ENCODE data around the gene RPL23. TPM values are rescaled to one million over a fixed set of nuclear protein-coding genes. Genes with fewer than 3 reads are reported as not detected.

RPL23 gene
- total RNA-seq, 4 donors from 2014 or later, result 1,475 to 2,290 (median 1,639) TPM

DNA sequence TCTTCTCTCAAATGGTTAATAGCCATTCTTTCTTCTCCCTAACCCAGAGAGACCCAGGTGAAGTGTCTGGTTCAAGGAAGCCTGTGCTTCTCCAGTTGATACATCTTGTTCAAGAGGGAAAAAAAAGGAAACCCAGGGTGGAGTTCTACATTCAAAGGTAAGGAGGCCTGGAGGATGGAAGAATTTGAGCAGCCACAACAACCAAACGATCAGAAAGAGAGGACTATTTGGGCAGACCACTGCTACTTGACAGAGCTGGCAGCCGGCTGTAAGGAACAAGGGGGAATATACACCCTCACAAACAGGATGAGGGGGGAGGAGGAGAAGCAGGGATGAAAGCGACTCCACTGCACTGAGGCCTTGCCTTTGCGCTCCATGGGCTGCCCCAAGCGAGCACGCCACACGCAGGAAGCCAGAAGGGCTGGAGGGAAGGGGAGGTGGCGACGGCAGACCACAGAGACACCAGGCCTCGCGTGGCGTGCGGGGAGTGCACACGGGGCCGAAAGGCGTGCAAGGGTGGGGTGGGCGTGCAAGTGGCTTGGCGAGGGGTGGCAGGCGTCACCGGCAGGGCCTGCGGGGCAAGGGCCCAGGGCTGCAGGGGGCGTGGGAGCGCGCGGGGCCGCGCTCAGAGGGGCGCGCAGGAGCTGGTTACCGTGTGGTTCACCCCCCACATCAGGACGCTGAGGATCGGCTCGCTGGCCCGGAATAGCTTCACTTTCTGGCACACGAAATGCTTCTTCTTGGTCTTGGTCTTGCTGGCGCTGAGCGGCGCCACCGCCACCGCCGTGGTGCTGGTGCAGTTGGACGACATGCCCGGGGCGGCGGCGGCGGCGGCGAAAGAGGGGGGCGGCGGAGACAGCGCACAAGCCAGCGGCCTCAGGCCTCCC is 54.7 kb downstream of the RPL23 start:
- H3K4me3 ChIP-seq (ENCODE audit: low read depth, poor library complexity, severe bottlenecking), result peak overlapping the region; percentile 58
- WGBS, 2 donors, result 0 to 1% methylated on average over 17 to 33 of the region's 53 CpGs
- peak; percentile 31 to 94 for DNase-seq (ENCODE audit: low spot score in 2 of 2)
- intact Hi-C loops (cut with DNase I; ENCODE audit: low total_unique reads), result no loop called here
- TF ChIP-seq POLR2A (IDR thresholded peaks at IDR 0.05) (no peak), CTCF (IDR thresholded peaks at IDR 0.05) (no peak)

Small RNA genes within 50 kb of the gene (microRNA-seq; reads per million reads assigned to microRNA genes)
- 0 to 1.1 reads per million in 2 donors for gene MIR4727 (ENCODE audit: borderline number of aligned reads in 1 of 2, borderline replicate concordance in 2 of 2)

Other genes with a start within 250 kb of the RPL23 start
- gene SRCIN1, start 247.8 kb downstream of the RPL23 start, total RNA-seq, result 10 to 100 TPM; 12.0 to 20.2 (median 15.6) TPM
- 1 to 10 TPM; 1.8 to 8.7 (median 3.3) TPM for gene EPOP, start 178.8 kb downstream of the RPL23 start, total RNA-seq
- 10 to 100 TPM; 46.1 to 85.0 (median 54.0) TPM for gene MLLT6, start 148.4 kb downstream of the RPL23 start, total RNA-seq
- 1 to 10 TPM; 3.7 to 7.8 (median 5.4) TPM for gene CISD3, start 123.4 kb downstream of the RPL23 start, total RNA-seq
- gene PCGF2, start 105.4 kb downstream of the RPL23 start, total RNA-seq, result 10 to 100 TPM in 1 of 4 donors, 1 to 10 TPM in 3; 7.5 to 11.4 (median 8.6) TPM
- 100 to 1,000 TPM; 115 to 149 (median 139) TPM for gene PSMB3, start 101.0 kb downstream of the RPL23 start, total RNA-seq
- gene PIP4K2B, start 54.2 kb downstream of the RPL23 start, total RNA-seq, result 10 to 100 TPM; 19.5 to 45.4 (median 33.6) TPM
- gene CWC25, start 28.4 kb downstream of the RPL23 start, total RNA-seq, result 10 to 100 TPM; 24.2 to 49.8 (median 33.3) TPM
- 10 to 100 TPM; 51.8 to 76.2 (median 63.9) TPM for gene LASP1, start 16.3 kb upstream of the RPL23 start, total RNA-seq
- gene FBXO47, start 113.7 kb upstream of the RPL23 start, total RNA-seq, result not detected